ENCODE results near the gene SLC39A1.

The SLC39A1 gene

DNA sequence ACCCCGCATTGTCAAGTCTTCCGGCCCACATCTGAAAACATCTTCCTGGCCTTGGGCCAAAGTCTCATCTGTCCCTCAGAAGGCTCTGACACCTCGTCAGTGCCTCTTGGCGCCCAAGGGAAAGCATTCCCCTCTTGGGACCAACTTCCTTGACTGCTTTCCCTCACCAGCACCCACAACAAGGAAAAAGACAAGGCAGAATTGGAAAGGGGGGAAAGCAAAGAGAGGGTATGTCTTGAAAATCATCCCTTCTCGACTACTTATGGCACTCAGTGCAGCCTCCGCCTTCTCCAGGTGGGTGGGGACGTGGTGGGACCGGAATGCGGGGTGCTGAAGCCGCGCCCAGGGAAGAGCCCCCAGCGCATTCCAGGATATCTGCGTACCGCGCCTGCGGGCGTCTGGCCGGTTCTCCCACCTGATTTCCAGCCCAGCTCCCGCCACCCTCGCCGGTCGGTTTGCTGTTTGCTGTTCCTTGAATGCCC is 554 bp upstream of the SLC39A1 start:
- Histone ChIP-seq H3K23ac (ENCODE audit: low read depth, low read length, poor library complexity) (peak overlapping the region; percentile 8), H2BK120ac (ENCODE audit: low read depth, low read length) (no peak overlapping the region), H4K8ac (ENCODE audit: low read depth, low read length) (no peak overlapping the region), H2BK15ac (ENCODE audit: low read length) (no peak overlapping the region), H3K14ac (ENCODE audit: low read length) (no peak overlapping the region), H3K36me3 (replicated peaks in 1 of 2; ENCODE audit: control insufficient read depth in 2 of 2, insufficient read depth in 2 of 2, low read length in 2 of 2) (peaks cover 20 to 41% of the 10 kb centered on the region in 2 donors), H2BK5ac (ENCODE audit: low read length) (peak overlapping the region; percentile 45), H2BK12ac (ENCODE audit: low read length) (no peak overlapping the region), H2AFZ (ENCODE audit: low read length) (peak overlapping the region; percentile 83), H2AK5ac (ENCODE audit: low read depth, low read length) (peak overlapping the region; percentile 25), H3K9me3 (replicated peaks in 1 of 2; ENCODE audit: control insufficient read depth in 2 of 2, insufficient read depth in 1 of 2, low read depth in 1 of 2, low read length in 2 of 2) (no peaks in the 10 kb centered on the region), H3K27ac (replicated peaks; ENCODE audit: low read length) (peak overlapping the region; percentile 97), H3K4me1 (ENCODE audit: control insufficient read depth in 2 of 2, insufficient read depth in 1 of 2, low read depth in 1 of 2, low read length in 2 of 2) (peaks cover 18 to 29% of the 10 kb centered on the region in 2 donors), H3K27me3 (ENCODE audit: control insufficient read depth in 3 of 3, insufficient read depth in 3 of 3, low read depth in 1 of 3, low read length in 3 of 3) (no peaks in the 10 kb centered on the region), H3K4me3 (ENCODE audit: low read length in 2 of 2) (peak overlapping the region; percentile 68 to 83), H3K4ac (ENCODE audit: low read length) (no peak overlapping the region), H3K18ac (ENCODE audit: low read length) (peak overlapping the region; percentile 58), H3K4me2 (ENCODE audit: insufficient read depth, low read length, poor library complexity, severe bottlenecking) (peak overlapping the region; percentile 80), H3K79me1 (ENCODE audit: low read depth, low read length) (peaks cover 8% of the 10 kb centered on the region), H3K9ac (ENCODE audit: low read depth, low read length, poor library complexity) (peak overlapping the region; percentile 78), H4K91ac (ENCODE audit: low read depth, low read length, poor library complexity) (no peak overlapping the region)
- no CpG with 5 or more reads among the region's 22 CpGs for WGBS, 2 donors (ENCODE audit: extremely low coverage in 2 of 2, insufficient read length in 2 of 2, insufficient replicate concordance in 1 of 2)
- DNase-seq (ENCODE audit: low spot score): peak; percentile 69

DNA sequence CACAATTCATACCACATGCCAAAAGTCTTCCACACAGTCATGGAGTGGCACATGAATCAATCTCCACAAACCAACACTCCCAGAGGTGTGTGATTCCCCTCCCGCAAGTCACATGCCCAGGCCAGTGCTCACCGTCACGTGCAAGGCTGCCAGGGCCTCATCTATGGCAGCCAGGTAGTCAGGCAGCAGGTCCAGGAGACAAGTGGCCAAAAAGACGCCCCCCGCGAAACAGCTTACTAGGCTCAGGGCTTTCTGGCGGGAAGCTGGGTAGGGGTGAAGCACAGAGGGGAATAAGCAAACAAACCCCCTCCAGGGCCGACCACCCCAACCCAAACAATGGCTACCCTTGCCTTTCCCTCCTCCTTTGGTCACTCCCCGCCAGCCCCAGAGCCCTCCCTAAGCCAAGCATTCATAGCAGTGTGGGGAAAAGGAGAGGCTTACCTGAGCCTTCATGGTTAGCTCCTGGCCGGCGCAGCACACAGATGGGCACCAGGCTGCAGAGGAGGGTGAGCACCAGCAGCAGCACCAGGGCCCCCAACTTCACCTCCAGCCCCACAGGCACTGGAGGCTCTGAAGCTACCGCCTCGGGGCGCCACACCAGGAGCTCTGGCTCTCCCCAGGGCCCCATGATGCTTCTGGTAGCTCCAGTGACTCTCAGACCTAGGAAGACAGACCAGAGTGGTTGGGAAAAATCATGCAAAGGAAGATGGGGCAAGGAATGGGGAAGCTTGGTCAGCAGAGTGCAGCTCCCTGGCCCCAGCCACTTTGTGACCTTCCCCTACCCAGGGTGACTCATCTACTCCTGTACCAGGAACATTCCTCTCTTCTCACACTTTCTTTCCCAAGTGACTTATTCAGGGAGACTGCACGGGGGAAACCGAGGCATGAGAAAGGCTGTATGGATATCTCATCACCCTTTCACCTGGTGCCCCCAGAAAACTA is 978 bp downstream of the SLC39A1 start:
- Histone ChIP-seq H3K36me3 (replicated peaks in 1 of 2; ENCODE audit: control insufficient read depth in 2 of 2, insufficient read depth in 2 of 2, low read length in 2 of 2) (peaks cover 20 to 41% of the 10 kb centered on the region in 2 donors), H2AK5ac (ENCODE audit: low read depth, low read length) (peak overlapping the region; percentile 90), H3K9ac (ENCODE audit: low read depth, low read length, poor library complexity) (peak overlapping the region; percentile 84), H4K91ac (ENCODE audit: low read depth, low read length, poor library complexity) (no peak overlapping the region), H2BK12ac (ENCODE audit: low read length) (no peak overlapping the region), H2BK120ac (ENCODE audit: low read depth, low read length) (peak overlapping the region; percentile 13), H3K23ac (ENCODE audit: low read depth, low read length, poor library complexity) (peak overlapping the region; percentile 76), H3K4me2 (ENCODE audit: insufficient read depth, low read length, poor library complexity, severe bottlenecking) (peak overlapping the region; percentile 77), H2BK15ac (ENCODE audit: low read length) (peak overlapping the region; percentile 7), H3K18ac (ENCODE audit: low read length) (peak overlapping the region; percentile 55), H3K27ac (replicated peaks; ENCODE audit: low read length) (no peak overlapping the region), H3K14ac (ENCODE audit: low read length) (no peak overlapping the region), H3K4me3 (ENCODE audit: low read length in 2 of 2) (peak overlapping the region; percentile 68 to 84), H3K9me3 (replicated peaks in 1 of 2; ENCODE audit: control insufficient read depth in 2 of 2, insufficient read depth in 1 of 2, low read depth in 1 of 2, low read length in 2 of 2) (no peaks in the 10 kb centered on the region), H4K8ac (ENCODE audit: low read depth, low read length) (no peak overlapping the region), H3K27me3 (ENCODE audit: control insufficient read depth in 3 of 3, insufficient read depth in 3 of 3, low read depth in 1 of 3, low read length in 3 of 3) (no peaks in the 10 kb centered on the region), H3K4ac (ENCODE audit: low read length) (no peak overlapping the region), H2BK5ac (ENCODE audit: low read length) (peak overlapping the region; percentile 55), H2AFZ (ENCODE audit: low read length) (no peak overlapping the region), H3K79me1 (ENCODE audit: low read depth, low read length) (peaks cover 13% of the 10 kb centered on the region), H3K4me1 (ENCODE audit: control insufficient read depth in 2 of 2, insufficient read depth in 1 of 2, low read depth in 1 of 2, low read length in 2 of 2) (peaks cover 15 to 23% of the 10 kb centered on the region in 2 donors)
- no CpG with 5 or more reads among the region's 16 CpGs for whole genome bisulfite sequencing, 2 donors (ENCODE audit: extremely low coverage in 2 of 2, insufficient read length in 2 of 2, insufficient replicate concordance in 1 of 2)
- no peak for DNase-seq (ENCODE audit: low spot score)

DNA sequence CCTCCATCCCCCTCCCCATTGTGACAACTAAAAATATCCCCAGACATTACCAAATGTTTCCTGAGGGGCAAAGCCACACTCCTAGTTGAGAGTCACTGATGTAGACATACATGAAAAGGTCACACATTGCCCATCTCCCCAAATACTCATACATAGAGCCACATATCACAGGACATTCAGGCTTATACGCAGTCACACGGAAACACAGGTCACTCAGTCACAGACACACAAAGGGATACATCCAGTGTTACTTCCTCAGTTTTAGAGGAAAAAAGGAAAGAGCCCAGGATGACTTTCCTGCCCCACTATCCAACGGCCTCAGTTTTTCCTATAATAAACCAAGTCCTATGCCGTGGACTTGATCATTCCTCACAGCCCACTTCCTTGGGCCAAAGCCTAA is 1.9 kb downstream of the SLC39A1 start:
- H3K9me3 ChIP-seq (replicated peaks in 1 of 2; ENCODE audit: control insufficient read depth in 2 of 2, insufficient read depth in 1 of 2, low read depth in 1 of 2, low read length in 2 of 2): no peaks in the 10 kb centered on the region
- no peak overlapping the region for H3K23ac ChIP-seq (ENCODE audit: low read depth, low read length, poor library complexity)
- no peak overlapping the region for H3K27ac ChIP-seq (replicated peaks; ENCODE audit: low read length)
- H3K4me2 ChIP-seq (ENCODE audit: insufficient read depth, low read length, poor library complexity, severe bottlenecking): no peak overlapping the region
- H2AFZ ChIP-seq (ENCODE audit: low read length): no peak overlapping the region
- H3K4me1 ChIP-seq (ENCODE audit: control insufficient read depth in 2 of 2, insufficient read depth in 1 of 2, low read depth in 1 of 2, low read length in 2 of 2): peaks cover 21 to 27% of the 10 kb centered on the region in 2 donors
- H4K91ac ChIP-seq (ENCODE audit: low read depth, low read length, poor library complexity): no peak overlapping the region
- WGBS, 2 donors (ENCODE audit: extremely low coverage in 2 of 2, insufficient read length in 2 of 2, insufficient replicate concordance in 1 of 2): no CpG with 5 or more reads among the region's 4 CpGs
- no peaks in the 10 kb centered on the region for H3K27me3 ChIP-seq (ENCODE audit: control insufficient read depth in 3 of 3, insufficient read depth in 3 of 3, low read depth in 1 of 3, low read length in 3 of 3)
- no peak overlapping the region for H2AK5ac ChIP-seq (ENCODE audit: low read depth, low read length)
- H4K8ac ChIP-seq (ENCODE audit: low read depth, low read length): no peak overlapping the region
- DNase-seq (ENCODE audit: low spot score): no peak
- H2BK12ac ChIP-seq (ENCODE audit: low read length): no peak overlapping the region
- H2BK120ac ChIP-seq (ENCODE audit: low read depth, low read length): no peak overlapping the region
- no peak overlapping the region for H3K14ac ChIP-seq (ENCODE audit: low read length)
- H3K18ac ChIP-seq (ENCODE audit: low read length): no peak overlapping the region
- H3K4ac ChIP-seq (ENCODE audit: low read length): no peak overlapping the region
- H2BK5ac ChIP-seq (ENCODE audit: low read length): no peak overlapping the region
- peaks cover 20 to 41% of the 10 kb centered on the region in 2 donors for H3K36me3 ChIP-seq (replicated peaks in 1 of 2; ENCODE audit: control insufficient read depth in 2 of 2, insufficient read depth in 2 of 2, low read length in 2 of 2)
- H3K79me1 ChIP-seq (ENCODE audit: low read depth, low read length): peaks cover 16% of the 10 kb centered on the region
- H3K9ac ChIP-seq (ENCODE audit: low read depth, low read length, poor library complexity): no peak overlapping the region
- no peak overlapping the region for H2BK15ac ChIP-seq (ENCODE audit: low read length)
- H3K4me3 ChIP-seq (ENCODE audit: low read length in 2 of 2): peak overlapping the region in 1 of 2 donors; percentile 68

DNA sequence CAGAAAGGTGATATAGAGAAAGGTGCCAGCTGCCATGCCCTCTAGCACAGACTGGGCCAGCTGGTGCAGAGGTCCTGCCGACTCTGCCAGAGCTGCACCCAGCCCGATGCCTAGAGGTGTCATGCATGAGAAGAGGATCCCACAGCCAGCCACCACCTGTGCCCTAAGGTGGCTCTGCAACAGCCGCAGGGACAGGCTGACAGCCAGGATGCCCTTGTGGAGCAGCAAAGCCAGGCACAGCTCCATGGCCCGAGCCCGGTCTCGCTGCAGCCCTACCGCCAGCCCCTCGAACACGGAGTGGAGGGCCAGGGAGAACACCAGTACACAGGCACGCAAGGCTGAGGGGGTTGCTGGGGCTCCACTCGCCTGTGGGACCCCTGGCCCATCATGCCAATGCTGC is 3.1 kb downstream of the SLC39A1 start:
- Histone ChIP-seq H3K4me3 (ENCODE audit: low read length in 2 of 2) (no peak overlapping the region), H3K27ac (replicated peaks; ENCODE audit: low read length) (no peak overlapping the region), H2AK5ac (ENCODE audit: low read depth, low read length) (no peak overlapping the region), H3K4me1 (ENCODE audit: control insufficient read depth in 2 of 2, insufficient read depth in 1 of 2, low read depth in 1 of 2, low read length in 2 of 2) (peaks cover 21 to 27% of the 10 kb centered on the region in 2 donors), H3K18ac (ENCODE audit: low read length) (no peak overlapping the region), H4K8ac (ENCODE audit: low read depth, low read length) (no peak overlapping the region), H2AFZ (ENCODE audit: low read length) (no peak overlapping the region), H2BK12ac (ENCODE audit: low read length) (no peak overlapping the region), H3K27me3 (ENCODE audit: control insufficient read depth in 3 of 3, insufficient read depth in 3 of 3, low read depth in 1 of 3, low read length in 3 of 3) (no peaks in the 10 kb centered on the region), H3K9me3 (replicated peaks in 1 of 2; ENCODE audit: control insufficient read depth in 2 of 2, insufficient read depth in 1 of 2, low read depth in 1 of 2, low read length in 2 of 2) (no peaks in the 10 kb centered on the region), H2BK120ac (ENCODE audit: low read depth, low read length) (no peak overlapping the region), H2BK15ac (ENCODE audit: low read length) (no peak overlapping the region), H3K23ac (ENCODE audit: low read depth, low read length, poor library complexity) (no peak overlapping the region), H3K9ac (ENCODE audit: low read depth, low read length, poor library complexity) (peak overlapping the region; percentile 72), H3K4ac (ENCODE audit: low read length) (no peak overlapping the region), H2BK5ac (ENCODE audit: low read length) (no peak overlapping the region), H3K14ac (ENCODE audit: low read length) (no peak overlapping the region), H4K91ac (ENCODE audit: low read depth, low read length, poor library complexity) (no peak overlapping the region), H3K79me1 (ENCODE audit: low read depth, low read length) (peaks cover 18% of the 10 kb centered on the region), H3K4me2 (ENCODE audit: insufficient read depth, low read length, poor library complexity, severe bottlenecking) (no peak overlapping the region), H3K36me3 (replicated peaks in 1 of 2; ENCODE audit: control insufficient read depth in 2 of 2, insufficient read depth in 2 of 2, low read length in 2 of 2) (peaks cover 20 to 34% of the 10 kb centered on the region in 2 donors)
- DNase-seq (ENCODE audit: low spot score): no peak
- no CpG with 5 or more reads among the region's 11 CpGs for WGBS, 2 donors (ENCODE audit: extremely low coverage in 2 of 2, insufficient read length in 2 of 2, insufficient replicate concordance in 1 of 2)
